Mammary epithelial cell (primary cell): ENCODE data around the gene RDM1.

Source experiments
- EZH2 ChIP-seq: IDR thresholded peaks from 2 replicates; pipeline ENCODE4 v1.6.1; 2012; ENCODE audit warnings: low read length, inconsistent platforms, borderline replicate concordance
- TF ChIP-seq, protein P1 (sequence below), 2 donors: IDR thresholded peaks in 1 of 2; conservative IDR thresholded peaks in 1 of 2; 2 replicates each; pipeline ENCODE4 v1.5.1; 2011 to 2012; ENCODE audit warnings: inconsistent platforms in 2 of 2, low read length in 2 of 2, mild to moderate bottlenecking in 2 of 2, control low read depth in 1 of 2, low read depth in 1 of 2; ENCODE audit not compliant: insufficient read depth in 1 of 2; ENCODE audit errors: extremely low read depth in 1 of 2

DNA sequence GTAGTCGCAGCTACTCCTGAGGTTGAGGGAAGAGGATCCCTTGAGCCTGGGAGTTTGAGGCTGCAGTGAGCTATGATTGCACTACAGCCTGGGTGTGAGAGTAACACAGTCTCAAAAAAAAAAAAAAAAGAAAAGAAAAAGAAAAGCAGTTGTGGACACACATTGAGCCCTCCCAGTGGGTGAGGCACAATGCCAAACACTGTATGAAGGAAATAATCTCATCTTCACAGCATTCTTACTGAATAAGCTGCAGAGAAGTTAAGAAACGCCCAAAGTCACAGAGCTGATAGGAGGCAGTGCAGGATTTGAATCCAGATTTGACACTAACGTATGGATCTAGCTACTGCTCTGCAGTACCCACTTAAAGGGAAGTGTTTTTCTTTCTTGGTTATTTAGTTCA, 18.8 kb upstream of the RDM1 start:
- no peak for TF ChIP-seq EZH2
- TF ChIP-seq, protein P1, sequence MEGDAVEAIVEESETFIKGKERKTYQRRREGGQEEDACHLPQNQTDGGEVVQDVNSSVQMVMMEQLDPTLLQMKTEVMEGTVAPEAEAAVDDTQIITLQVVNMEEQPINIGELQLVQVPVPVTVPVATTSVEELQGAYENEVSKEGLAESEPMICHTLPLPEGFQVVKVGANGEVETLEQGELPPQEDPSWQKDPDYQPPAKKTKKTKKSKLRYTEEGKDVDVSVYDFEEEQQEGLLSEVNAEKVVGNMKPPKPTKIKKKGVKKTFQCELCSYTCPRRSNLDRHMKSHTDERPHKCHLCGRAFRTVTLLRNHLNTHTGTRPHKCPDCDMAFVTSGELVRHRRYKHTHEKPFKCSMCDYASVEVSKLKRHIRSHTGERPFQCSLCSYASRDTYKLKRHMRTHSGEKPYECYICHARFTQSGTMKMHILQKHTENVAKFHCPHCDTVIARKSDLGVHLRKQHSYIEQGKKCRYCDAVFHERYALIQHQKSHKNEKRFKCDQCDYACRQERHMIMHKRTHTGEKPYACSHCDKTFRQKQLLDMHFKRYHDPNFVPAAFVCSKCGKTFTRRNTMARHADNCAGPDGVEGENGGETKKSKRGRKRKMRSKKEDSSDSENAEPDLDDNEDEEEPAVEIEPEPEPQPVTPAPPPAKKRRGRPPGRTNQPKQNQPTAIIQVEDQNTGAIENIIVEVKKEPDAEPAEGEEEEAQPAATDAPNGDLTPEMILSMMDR (conservative IDR thresholded peaks at IDR 0.05 in 1 of 2, IDR thresholded peaks at IDR 0.05 in 1 of 2; ENCODE audit: extremely low read depth in 1 of 2, insufficient read depth in 1 of 2, low read depth in 1 of 2, low read length in 2 of 2) = no peak
